Activated CD8-positive, alpha-beta memory T cell treated with anti-CD3 and anti-CD28 coated beads for 4 hours (primary cell): Measurements from ENCODE around the gene DUSP28.
A peak's percentile ranks its signal among the peaks of the same experiment; 100 is the strongest.

ENCODE experiments used
- DNase-seq, 2 donors: peaks; one replicate each; pipeline ENCODE4 v3.0.0-alpha.2; 2020; ENCODE audit warnings: low read depth in 2 of 2

DUSP28 gene

DNA sequence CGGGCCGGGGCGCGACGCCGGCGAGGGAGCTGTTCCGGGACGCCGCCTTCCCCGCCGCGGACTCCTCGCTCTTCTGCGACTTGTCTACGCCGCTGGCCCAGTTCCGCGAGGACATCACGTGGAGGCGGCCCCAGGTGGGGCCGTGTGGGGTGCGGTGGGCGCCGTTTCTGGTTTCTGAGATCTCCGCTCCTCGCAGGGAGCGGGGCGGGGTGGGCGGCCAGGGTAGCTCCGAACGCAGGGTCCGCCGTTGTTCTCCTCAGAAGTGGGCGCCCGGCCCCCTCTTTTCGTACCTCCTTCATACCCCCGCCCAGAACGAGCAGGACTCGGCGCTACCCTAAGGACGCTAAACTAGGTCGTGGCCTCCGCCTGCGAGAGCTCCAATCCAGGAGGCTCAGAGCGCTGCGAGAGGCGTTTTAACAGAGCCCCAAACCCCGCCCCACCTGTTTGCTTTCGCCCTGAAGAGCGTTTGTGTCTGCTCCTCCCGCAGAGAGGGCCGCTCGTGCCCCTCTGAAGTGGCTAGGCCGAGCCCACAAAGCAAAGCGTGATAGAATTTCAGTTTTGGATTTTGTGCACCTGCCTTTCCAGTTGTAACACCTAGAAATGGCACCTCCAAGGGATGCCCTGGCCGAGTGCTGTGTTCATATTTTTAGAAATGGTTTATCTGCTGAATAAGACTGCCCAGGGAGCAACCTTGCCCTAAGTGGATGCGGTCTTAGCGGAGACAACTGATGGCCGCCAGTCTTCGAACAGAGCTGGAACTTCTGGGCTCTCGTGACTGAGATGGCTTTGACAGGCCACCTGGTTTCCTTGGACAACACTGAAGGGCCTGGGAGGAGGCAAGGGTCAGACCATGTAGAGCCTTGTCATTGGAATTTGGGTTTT, 27.0 kb downstream of the DUSP28 start:
- DNase-seq: peak in 1 of 2 donors; percentile 16

DNA sequence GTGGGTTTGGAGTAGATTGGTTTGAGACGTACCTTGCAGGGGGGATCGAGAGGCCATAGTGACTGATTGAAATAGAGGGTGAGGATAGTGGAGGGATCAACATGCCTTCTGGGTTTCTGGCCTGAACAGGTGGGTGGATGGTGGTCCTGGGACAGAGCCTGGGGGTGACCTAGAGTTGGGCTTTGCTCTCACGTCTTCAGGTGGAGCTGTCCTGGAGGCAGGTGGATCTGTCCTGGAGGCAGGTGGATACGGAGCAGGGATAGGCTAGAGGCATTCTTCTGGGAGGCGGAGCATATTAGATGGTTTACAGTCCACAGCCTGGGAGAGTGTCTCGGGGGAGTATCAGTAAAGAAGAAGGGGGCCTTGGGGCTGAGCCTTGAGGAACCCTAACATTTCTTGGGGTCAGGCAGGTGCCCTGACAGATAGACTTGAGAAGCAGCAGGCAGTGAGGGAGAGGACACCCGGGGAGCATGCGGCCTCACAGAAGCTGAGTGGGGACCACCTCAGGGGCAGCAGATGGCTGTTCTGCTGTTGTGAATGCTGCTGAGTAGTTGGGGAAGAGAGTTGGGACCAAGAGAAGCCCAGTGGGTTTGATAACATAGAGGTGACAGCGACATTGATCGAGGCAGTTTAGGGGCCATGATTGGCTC, 28.0 kb downstream of the DUSP28 start:
- no peak for DNase-seq

DNA sequence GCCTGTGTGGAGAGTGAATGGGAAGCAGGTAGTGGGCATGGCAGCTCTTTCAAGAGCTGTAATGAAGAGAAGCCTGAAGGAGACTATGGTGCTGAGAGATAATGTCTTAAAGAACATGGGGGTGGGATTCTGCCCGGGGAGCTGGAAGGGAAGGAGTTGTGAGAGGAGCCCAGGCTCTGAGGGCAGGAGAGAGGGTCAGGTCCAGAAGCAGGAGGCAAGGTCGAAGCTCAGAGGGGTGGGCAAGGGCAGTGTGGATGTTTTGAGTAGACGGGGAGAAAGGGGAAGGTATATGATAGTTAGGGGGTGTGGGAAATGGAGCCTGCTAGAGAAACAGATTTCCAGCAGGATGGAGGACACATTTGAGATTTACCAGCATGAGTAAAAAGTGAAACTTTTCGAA, 28.5 kb downstream of the DUSP28 start:
- DNase-seq: no peak

DNA sequence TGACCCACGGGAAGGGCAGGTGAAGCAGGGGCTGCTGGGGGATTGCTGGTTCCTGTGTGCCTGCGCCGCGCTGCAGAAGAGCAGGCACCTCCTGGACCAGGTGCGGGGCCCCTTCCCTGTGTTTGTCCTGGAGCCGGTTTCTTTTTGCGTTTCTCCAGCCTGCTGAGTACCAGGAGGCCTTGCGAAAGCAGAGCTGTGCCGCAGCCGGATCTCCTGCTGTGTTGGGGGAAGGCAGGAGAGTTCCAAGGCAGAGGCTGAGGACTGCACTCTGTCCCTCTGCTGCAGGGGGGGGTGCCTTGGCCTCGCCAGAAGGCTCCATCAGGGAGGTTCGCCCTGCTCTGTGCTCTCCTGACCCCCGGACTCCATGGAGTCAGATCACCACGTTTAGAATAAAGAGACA, 29.2 kb downstream of the DUSP28 start:
- no peak for DNase-seq

DNA sequence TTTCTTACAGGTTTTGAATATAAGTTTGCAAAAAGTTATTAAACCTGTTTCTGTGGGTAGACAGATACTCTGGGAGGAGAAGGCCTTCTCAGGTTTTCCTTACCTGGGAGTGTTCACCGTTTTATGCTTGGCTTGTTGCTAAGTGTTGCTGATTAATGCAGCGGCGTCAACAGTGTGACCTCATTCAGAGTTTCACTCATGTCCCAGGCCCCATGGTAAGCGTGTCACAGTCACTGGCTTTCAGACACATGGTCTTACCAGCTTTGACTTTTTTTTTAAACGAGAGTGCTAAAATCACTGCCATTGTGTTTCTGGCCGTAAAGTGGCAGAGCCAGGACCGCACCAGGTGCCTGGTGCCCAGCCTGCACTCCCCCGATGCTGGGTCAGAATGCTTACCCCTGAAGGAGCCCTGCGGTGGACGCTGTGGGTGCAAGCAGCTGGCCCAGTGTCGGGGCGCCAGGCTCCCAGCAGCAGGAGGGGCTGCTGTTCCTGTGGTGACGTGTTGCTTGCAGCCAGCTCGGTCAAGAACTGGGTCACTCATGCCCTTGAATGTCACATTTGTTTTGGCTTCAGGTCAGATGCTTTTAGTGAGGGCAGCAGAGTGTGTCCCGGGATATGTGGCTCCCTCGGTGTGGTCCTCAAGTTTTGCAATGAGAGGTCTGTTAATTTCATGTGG, 29.8 kb downstream of the DUSP28 start:
- DNase-seq: no peak

DNA sequence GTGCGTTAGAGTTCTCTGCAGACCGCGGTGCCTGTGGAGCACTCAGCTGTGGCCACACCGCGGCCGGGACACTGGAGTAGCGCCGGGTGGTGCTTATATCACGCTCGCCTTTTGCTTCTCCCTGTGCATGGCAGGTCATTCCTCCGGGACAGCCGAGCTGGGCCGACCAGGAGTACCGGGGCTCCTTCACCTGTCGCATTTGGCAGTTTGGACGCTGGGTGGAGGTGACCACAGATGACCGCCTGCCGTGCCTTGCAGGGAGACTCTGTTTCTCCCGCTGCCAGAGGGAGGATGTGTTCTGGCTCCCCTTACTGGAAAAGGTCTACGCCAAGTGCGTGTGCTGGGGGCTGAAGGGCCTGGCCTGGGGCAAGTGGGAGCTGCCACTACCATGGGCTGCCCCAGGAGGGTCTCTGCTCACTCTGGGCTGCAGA, 30.5 kb downstream of the DUSP28 start:
- no peak for DNase-seq

DNA sequence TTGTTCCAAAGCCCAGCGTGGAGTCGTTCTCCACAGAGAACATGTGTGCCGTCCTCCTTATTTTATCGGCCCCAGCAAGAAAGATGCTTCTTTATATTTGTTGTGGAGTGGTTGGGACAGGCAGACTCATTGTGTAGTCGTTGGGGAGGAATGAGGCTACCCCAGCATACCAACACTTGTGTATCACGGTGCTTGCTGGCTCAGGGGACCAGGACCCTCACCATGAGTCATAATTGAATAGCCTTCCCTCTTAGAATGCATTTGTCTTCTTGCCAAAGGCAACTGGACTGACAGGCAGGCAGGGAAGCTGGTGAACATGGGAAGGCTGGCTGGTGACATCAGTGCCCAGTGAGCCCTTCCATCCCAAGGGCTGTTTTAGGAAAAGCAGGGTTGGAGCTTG, 31.1 kb downstream of the DUSP28 start:
- DNase-seq: no peak

DNA sequence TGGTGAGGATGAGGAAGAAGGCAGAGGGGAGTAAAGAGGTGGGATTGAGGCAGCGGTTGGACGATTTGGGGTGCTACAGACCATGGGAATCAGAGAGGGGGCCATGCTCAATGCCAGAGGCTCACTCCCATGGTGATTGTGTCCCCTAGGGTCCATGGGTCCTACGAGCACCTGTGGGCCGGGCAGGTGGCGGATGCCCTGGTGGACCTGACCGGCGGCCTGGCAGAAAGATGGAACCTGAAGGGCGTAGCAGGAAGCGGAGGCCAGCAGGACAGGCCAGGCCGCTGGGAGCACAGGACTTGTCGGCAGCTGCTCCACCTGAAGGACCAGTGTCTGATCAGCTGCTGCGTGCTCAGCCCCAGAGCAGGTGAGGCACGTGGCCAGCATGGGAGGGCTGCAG, 31.6 kb downstream of the DUSP28 start:
- DNase-seq: no peak

DNA sequence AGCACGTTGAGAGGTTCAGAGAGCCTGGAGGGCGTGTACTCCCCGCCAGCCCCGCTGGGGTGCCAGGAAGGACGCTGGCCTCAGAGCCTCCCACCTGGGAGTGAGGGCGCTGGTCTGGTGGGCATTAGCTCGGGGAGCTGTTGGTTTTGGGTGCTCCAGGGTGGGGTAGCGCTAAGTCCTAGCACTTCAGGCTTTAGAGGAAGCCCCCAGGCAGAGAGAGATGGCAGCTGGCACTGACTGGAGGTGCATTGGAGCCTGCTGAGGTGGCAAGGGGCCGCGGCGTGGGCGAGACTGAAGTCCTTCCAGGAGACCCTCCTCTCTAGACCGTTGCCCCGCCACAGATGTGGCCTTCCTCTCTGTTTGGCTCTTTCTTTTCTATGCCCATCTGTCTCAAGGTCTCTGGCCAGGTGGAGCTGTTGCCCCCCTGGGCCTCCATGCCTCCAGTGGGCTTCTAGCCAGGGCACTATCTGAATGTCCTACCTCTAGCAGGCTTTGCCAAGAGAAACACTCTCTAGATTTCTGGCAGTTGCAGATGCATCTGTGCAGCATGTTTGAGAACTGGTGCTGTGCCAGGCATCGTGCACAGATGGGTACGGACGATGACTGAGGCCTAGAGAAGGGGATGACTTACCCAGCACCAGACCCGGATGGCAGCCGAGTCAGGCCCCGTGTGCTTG, 33.0 kb downstream of the DUSP28 start:
- DNase-seq: no peak

DNA sequence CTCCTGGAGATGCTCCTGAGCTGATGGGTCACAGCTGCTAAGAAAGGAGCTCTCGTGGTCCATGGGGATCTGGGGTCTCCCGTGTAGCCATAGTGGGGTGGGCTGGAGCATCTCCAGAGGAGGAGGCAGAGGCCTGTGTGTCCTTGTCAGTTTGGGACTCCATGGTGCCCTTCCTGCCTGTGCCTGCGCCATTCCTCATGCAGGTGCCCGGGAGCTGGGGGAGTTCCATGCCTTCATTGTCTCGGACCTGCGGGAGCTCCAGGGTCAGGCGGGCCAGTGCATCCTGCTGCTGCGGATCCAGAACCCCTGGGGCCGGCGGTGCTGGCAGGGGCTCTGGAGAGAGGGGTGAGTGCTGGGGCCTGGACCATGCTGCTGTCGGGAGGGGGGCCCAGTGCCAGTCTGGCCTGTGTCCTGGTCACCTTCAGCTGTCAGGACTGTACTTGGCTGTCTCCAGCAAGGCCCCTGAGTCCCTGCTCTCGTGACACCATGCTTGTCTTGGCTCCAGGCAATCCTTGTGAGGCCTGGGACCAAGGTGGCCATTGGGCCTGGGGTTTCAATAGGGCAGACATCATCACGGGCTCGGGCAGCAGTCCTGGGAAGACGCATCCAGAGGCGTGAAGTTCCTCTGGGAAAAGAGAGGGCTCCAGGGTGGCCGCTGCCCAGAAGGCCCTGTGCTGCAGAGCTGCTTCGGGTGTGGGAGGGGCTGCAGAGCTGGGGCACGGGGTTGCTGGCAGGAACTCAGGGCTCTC, 33.7 kb downstream of the DUSP28 start:
- no peak for DNase-seq

DNA sequence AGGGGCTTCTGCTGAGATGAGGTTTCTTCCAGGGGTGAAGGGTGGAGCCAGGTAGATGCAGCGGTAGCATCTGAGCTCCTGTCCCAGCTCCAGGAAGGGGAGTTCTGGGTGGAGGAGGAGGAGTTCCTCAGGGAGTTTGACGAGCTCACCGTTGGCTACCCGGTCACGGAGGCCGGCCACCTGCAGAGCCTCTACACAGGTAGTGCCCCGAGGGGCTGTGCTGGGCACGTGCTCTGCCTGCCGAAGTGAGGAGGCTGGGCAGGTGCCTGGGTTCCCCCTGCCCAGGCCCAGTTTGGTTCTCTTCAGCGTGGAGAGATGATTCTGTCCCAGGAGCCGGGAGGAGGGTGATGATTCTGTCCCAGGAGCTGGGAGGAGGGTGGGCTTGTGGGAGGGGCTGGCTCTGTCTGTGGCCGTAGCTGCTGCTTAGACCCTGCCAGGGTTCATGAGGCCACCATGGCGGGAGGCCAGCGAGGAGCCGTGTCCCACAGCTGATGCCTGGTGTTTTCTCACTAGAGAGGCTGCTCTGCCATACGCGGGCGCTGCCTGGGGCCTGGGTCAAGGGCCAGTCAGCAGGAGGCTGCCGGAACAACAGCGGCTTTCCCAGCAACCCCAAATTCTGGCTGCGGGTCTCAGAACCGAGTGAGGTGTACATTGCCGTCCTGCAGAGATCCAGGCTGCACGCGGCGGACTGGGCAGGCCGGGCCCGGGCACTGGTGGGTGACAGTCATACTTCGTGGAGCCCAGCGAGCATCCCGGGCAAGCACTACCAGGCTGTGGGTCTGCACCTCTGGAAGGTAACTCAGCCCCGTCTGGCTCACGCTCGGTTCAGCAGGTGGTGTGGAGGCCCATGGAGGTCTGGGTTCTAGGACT, 34.6 kb downstream of the DUSP28 start:
- no peak for DNase-seq

DNA sequence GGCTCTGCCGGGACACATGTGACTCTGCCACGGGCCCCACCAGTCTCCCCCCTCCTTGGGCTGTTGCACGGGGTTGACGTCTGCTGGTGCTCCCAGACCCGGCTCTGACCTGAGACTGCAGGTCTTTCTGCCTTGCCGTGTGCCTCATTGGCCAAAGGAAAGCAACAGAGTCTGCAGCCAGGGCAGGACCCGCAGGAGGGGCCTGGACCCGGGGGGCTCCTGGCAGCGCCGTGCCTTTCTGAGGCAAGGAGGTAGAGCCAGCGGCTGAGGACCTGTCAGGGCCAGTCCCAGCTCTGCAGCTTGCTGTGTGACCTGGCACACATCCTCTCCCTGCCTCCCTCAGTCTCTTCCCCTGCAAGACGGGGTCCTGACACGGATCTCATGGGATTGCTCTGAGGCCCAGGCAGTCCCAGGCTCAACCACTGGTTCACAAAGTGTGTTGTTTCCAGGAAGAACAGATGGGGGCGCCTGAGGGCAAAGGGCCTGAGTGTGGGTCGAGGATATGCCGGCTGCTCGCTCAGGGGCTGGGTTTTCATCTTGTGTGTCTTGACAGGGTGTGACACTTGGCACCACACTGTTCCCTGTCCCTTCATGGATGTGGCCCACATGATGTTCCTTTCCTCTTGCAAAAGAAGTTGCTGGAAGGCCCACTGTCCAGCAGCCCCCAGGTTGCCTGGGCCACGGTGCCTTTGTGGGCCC, 35.4 kb downstream of the DUSP28 start:
- DNase-seq: no peak

DNA sequence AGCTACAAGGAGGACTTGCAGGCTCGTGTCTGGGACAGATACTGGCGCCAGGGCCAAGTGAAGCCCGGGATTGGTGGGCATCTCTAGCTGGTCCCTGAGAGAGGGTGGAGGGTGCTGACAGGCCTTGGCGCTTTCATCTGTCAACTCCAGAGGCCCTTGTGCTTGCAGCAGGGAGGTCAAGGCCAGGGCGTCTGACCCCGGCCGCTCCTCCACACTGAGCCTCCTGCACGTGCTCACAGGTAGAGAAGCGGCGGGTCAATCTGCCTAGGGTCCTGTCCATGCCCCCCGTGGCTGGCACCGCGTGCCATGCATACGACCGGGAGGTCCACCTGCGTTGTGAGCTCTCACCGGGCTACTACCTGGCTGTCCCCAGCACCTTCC, 35.9 kb downstream of the DUSP28 start:
- DNase-seq: no peak

DNA sequence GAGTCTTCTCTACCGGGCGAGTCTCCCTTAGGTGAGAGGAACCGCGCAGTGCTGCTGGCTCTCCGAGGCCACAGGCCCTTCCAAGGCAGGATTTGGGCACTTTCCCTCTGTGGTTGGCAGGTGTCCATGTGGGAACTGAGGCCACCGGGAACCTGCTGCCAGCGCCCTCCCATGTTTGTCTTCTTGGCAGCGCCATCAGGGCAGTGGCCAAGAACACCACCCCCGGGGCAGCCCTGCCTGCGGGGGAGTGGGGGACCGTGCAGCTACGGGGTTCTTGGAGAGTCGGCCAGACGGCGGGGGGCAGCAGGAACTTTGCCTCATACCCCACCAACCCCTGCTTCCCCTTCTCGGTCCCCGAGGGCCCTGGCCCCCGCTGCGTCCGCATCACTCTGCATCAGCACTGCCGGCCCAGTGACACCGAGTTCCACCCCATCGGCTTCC, 36.4 kb downstream of the DUSP28 start:
- no peak for DNase-seq

DNA sequence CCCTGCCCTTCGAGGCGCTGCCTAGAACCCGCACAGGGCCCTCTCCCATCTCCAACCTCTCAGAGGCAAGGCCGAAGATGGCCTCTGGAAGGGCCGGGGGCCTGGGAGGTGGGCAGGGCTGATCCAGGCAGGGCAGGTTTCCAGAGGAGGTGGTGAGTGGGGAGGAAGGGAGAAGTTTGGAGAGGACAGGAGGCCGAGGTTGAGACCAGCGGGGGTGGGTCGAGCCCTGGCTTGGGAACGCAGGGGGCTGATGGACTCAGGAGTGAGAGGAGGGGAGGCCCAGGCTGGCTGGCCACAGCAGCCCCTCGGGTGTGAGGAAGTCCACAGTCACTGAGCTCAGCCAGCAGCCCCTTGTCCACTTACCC, 36.9 kb downstream of the DUSP28 start:
- no peak for DNase-seq

DNA sequence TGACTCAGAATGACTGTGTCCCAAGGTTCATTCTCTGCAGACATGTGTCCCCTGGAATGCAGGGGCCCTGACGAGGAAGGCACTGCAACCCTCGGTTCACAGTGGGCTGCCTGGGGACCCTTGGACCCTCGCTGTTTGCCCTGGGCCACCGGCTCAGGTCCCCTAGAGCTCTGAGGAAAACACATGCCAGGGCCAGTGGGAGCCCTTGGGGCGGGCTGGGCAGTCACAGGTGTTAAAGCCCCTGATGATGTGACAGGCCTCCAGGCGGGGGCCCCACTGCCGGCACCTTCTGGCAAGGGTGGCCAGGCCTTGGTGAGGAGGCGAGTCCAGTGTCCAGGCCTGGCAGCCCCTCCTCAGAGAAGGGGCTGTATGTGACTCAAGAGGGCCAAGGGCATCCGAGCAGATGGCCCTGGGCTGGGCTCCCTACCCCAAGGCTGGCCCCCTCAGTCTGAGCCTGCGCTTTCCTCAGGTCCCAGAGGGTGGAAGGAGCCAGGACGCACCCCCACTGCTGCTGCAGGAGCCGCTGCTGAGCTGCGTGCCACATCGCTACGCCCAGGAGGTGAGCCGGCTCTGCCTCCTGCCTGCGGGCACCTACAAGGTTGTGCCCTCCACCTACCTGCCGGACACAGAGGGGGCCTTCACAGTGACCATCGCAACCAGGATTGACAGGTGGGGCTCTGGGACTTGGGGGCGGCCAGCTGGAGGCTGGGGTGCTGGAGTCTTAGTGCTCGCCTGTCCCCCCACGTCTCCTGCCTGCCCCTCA, 37.4 kb downstream of the DUSP28 start:
- DNase-seq: no peak

DNA sequence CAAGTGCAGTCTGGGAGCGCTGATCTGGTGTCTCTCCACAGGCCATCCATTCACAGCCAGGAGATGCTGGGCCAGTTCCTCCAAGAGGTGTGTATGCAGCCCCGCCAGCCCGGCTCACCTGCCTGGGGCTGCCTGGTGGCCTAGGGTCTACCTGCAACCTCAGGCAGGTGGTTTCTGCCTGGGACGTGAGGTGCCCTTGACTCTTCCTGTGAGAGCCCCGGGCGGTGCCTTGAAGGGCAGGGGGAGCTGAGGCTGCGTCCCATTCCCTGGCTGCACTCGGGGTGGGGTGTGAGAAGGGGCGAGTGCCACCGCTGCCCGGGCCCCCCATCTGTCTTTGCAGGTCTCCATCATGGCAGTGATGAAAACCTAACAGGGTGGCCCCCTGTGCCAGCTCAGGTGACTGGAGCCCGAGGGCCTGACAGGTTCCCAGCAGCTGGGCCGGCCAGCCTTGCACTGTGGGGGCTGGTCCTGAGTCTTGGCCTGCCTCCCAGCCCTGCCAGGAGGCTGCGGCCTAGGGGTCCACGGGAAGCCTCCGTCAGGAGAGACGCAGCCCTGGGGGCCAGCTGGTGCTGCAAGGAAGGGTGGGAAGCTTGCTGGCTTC, 38.3 kb downstream of the DUSP28 start:
- DNase-seq: no peak

DNA sequence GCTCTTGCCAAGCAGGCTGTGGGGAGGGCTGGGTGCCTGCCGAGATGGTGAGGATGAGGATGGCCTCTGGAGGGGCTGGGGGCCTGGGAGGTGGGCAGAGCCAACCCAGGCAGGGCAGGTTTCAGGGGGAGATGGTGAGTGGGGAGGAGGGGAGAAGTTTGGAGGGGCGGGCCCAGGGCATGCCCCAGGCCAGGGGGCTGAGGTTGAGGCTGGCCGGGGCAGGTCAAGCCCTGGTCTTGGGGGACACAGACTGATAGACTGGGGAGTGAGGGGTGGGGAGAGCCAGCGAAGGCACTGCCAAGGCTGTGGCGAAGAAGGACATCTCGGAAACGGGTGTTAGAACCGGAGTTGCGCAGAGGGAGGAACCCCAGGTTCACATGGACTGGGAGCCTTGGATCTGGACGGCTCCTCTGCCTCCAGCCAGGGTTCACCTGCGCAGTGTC, 39.0 kb downstream of the DUSP28 start:
- no peak for DNase-seq
